GM12878 (cell line): ENCODE measurements around the gene CYP26B1. TPM values are rescaled to one million over a fixed set of nuclear protein-coding genes. Genes with fewer than 3 reads are reported as not detected.

ENCODE experiments used
- ATAC-seq: fragments of 200-7000 bp; cut with Tn5 transposase; 3 replicates; pipeline ENCODE4 v1.9.1; 2020; ENCODE audit warnings: mild to moderate bottlenecking, moderate library complexity
- BruUV-seq: library from RNA; stranded (reverse); fragments of 400-500 nt; replicated peaks from 2 replicates; lab custom pipeline; 2021; lab: Mats Ljungman, UMichigan
- CTCF ChIA-PET: fragments of 300-600 bp; sonication (Branson Sonifier 250); formaldehyde crosslinking; extraction: SDS; loops from one replicate; lab custom pipeline; 2021; ENCODE audit warnings: inconsistent platforms; lab: Yijun Ruan, JAX
- POLR2A ChIA-PET: fragments of 350-600 bp; formaldehyde crosslinking; extraction: SDS; loops from one replicate; lab custom pipeline; 2021; ENCODE audit warnings: inconsistent platforms; lab: Charles Lee
- RAD21 ChIA-PET: fragments of 300-600 bp; sonication (Branson Sonifier 250); formaldehyde crosslinking; loops from one replicate; lab custom pipeline; 2023; ENCODE audit warnings: antibody characterized with exemption; ENCODE audit not compliant: unreplicated experiment; lab: Charles Lee
- SMC1A ChIA-PET: fragments of 300-600 bp; sonication (Branson Sonifier 250); formaldehyde crosslinking; loops from one replicate; lab custom pipeline; 2023; ENCODE audit not compliant: unreplicated experiment, uncharacterized antibody; lab: Charles Lee
- DNase-seq: peaks from one replicate; pipeline ENCODE4 v3.0.0-alpha.2; 2011; ENCODE audit warnings: low read depth, low spot score
- FAIRE-seq: peaks from 3 replicates; lab custom pipeline; 2011; peaks lifted over from hg19 to GRCh38; lab: Jason Lieb, UNC
- H2AFZ ChIP-seq: 2 replicates; pipeline ENCODE4 v1.6.0; 2011; ENCODE audit warnings: low read depth, low read length, control low read depth; ENCODE audit not compliant: control insufficient read depth
- H3K27ac ChIP-seq: 2 replicates; pipeline ENCODE4 v1.5.1; 2011; ENCODE audit warnings: control low read depth; ENCODE audit not compliant: control insufficient read depth, insufficient read depth
- H3K27me3 ChIP-seq, 2 experiments: replicated peaks in 1 of 2; 2 replicates each; pipeline versions ENCODE4 v1.6.0 to v1.6.1; 2011; ENCODE audit warnings: low read length in 1 of 2; ENCODE audit not compliant: control insufficient read depth in 2 of 2, insufficient read depth in 2 of 2
- H3K36me3 ChIP-seq, 2 experiments: 2 replicates each; pipeline ENCODE4 v1.5.1; 2011; ENCODE audit warnings: low read length in 1 of 2; ENCODE audit not compliant: control insufficient read depth in 2 of 2, insufficient read depth in 2 of 2
- H3K4me1 ChIP-seq: 2 replicates; pipeline ENCODE4 v1.6.1; 2011; ENCODE audit warnings: mild to moderate bottlenecking, low read length, moderate library complexity, mixed read lengths; ENCODE audit not compliant: control insufficient read depth, insufficient read depth
- H3K4me2 ChIP-seq: 2 replicates; pipeline ENCODE4 v1.6.0; 2011; ENCODE audit warnings: control low read depth; ENCODE audit not compliant: control insufficient read depth, insufficient read depth
- H3K4me3 ChIP-seq: fragments of 200-600 bp; sonication (generic); 2 replicates; pipeline ENCODE4 v1.5.1; 2016
- H3K79me2 ChIP-seq: 2 replicates; pipeline ENCODE4 v1.6.0; 2011; ENCODE audit warnings: low read length; ENCODE audit not compliant: control insufficient read depth, insufficient read depth
- H3K9ac ChIP-seq: 2 replicates; pipeline ENCODE4 v1.8.0; 2011; ENCODE audit warnings: low read length, control low read depth, mixed read lengths; ENCODE audit not compliant: control insufficient read depth, insufficient read depth
- H3K9me3 ChIP-seq: replicated peaks from 3 replicates; pipeline ENCODE4 v1.5.1; 2011; ENCODE audit warnings: mild to moderate bottlenecking, low read length; ENCODE audit not compliant: control insufficient read depth, insufficient read depth
- H4K20me1 ChIP-seq: 2 replicates; pipeline ENCODE4 v1.6.0; 2011; ENCODE audit not compliant: control insufficient read depth, insufficient read depth
- CEBPB ChIP-seq, 2 experiments: fragments of 150-350 bp in 1 of 2; IDR thresholded peaks; 2 replicates each; pipeline ENCODE4 v1.6.1; 2012 to 2014; ENCODE audit warnings: low read depth in 2 of 2, low read length in 2 of 2, borderline replicate concordance in 1 of 2, inconsistent platforms in 1 of 2
- FOXM1 ChIP-seq: IDR thresholded peaks from 2 replicates; pipeline ENCODE4 v1.6.1; 2012; ENCODE audit warnings: low read depth, mild to moderate bottlenecking, inconsistent platforms, low read length, moderate library complexity
- IRF4 ChIP-seq: IDR thresholded peaks from 2 replicates; pipeline ENCODE4 v1.6.1; 2011; ENCODE audit warnings: low read depth, low read length
- KDM1A ChIP-seq: fragments of 200-600 bp; sonication (generic); IDR thresholded peaks from 2 replicates; pipeline ENCODE4 v1.6.1; 2016; ENCODE audit warnings: borderline replicate concordance
- PAX5 ChIP-seq: IDR thresholded peaks from 2 replicates; pipeline ENCODE4 v1.6.1; 2011; ENCODE audit warnings: low read depth, low read length, borderline replicate concordance
- PML ChIP-seq: IDR thresholded peaks from 2 replicates; pipeline ENCODE4 v1.6.1; 2012; ENCODE audit warnings: low read length, inconsistent platforms
- RFX5 ChIP-seq: IDR thresholded peaks from 2 replicates; pipeline ENCODE4 v1.6.1; 2011; ENCODE audit warnings: low read depth, low read length, improper control_type of control experiment
- SIN3A ChIP-seq: IDR thresholded peaks from 2 replicates; pipeline ENCODE4 v1.6.1; 2012; ENCODE audit warnings: low read depth, low read length, improper control_type of control experiment
- SMAD1 ChIP-seq: fragments of 450-650 bp; IDR thresholded peaks from 2 replicates; pipeline ENCODE4 v1.6.1; 2018; ENCODE audit warnings: mild to moderate bottlenecking, low read depth; ENCODE audit not compliant: partially characterized antibody
- ZNF384 ChIP-seq: IDR thresholded peaks from 2 replicates; pipeline ENCODE4 v1.6.1; 2012; ENCODE audit warnings: low read depth, mild to moderate bottlenecking, low read length, improper control_type of control experiment, borderline replicate concordance
- WGBS: methylation state at CpG from one replicate; pipeline ENCODE4 v1.1.6; 2016; ENCODE audit warnings: low lambda C conversion rate; ENCODE audit not compliant: insufficient replicate concordance, insufficient coverage; ENCODE audit errors: missing lambda C conversion rate; 5-methylcytosine and 5-hydroxymethylcytosine counted together
- in situ Hi-C: fragments of 300-500 bp; cut with MboI; formaldehyde crosslinking; loops from 9 replicates; pipeline ENCODE4 v1.14.3; 2018; ENCODE audit warnings: mixed read lengths
- intact Hi-C: fragments of 100-400 bp; cut with micrococcal nuclease; formaldehyde crosslinking; loops from one replicate; pipeline ENCODE4 v1.14.2; 2022; ENCODE audit not compliant: unreplicated experiment
- polyA plus RNA-seq, 11 experiments: library from polyadenylated mRNA; depleted of rRNA in 4 of 11; unstranded in 6 of 11; stranded (reverse) in 5 of 11; fragments of >200 nt; fragmentation: Nextera tagmentation in 4 of 11; fragmentation: Illumina TruSeq in 1 of 11; extraction: Ambion mirVana in 4 of 11; extraction: Trizol in 1 of 11; gene quantifications; 1 replicate in 1 of 11; 2 replicates in 10 of 11; pipeline versions ENCODE4 v1.2.1 to v1.2.3, GENCODE V29; 2011 to 2016; ENCODE audit warnings: inconsistent platforms in 2 of 11, missing spikeins in 2 of 11, low read depth in 1 of 11
- total RNA-seq, 4 experiments: library from RNA; depleted of rRNA in 3 of 4; stranded (reverse); fragments of >200 nt in 3 of 4; fragmentation: Illumina TruSeq in 1 of 4; extraction: Trizol in 1 of 4; gene quantifications; 2 replicates each; pipeline versions ENCODE4 v1.2.1 to v1.2.3, GENCODE V29; 2013 to 2021
- TF ChIP-seq, protein P1 (sequence below): IDR thresholded peaks from 2 replicates; pipeline ENCODE4 v1.6.1; 2011; ENCODE audit warnings: mild to moderate bottlenecking, low read depth, low read length, moderate library complexity; ENCODE audit not compliant: insufficient replicate concordance
- TF ChIP-seq, protein P2 (sequence below): fragments of 450-650 bp; conservative IDR thresholded peaks from 2 replicates; pipeline ENCODE4 v1.6.1; 2017; ENCODE audit warnings: mild to moderate bottlenecking, moderate library complexity
- TF ChIP-seq, protein P3 (sequence below): fragments of 450-650 bp; IDR thresholded peaks from 2 replicates; pipeline ENCODE4 v1.6.1; 2017; ENCODE audit warnings: antibody characterized with exemption, mild to moderate bottlenecking, moderate library complexity

CYP26B1 gene
- total and polyA plus RNA-seq, 10 of the 15 experiments (the other 5 are each of a cell fraction or from before 2014, with no cell fraction given): not detected

DNA sequence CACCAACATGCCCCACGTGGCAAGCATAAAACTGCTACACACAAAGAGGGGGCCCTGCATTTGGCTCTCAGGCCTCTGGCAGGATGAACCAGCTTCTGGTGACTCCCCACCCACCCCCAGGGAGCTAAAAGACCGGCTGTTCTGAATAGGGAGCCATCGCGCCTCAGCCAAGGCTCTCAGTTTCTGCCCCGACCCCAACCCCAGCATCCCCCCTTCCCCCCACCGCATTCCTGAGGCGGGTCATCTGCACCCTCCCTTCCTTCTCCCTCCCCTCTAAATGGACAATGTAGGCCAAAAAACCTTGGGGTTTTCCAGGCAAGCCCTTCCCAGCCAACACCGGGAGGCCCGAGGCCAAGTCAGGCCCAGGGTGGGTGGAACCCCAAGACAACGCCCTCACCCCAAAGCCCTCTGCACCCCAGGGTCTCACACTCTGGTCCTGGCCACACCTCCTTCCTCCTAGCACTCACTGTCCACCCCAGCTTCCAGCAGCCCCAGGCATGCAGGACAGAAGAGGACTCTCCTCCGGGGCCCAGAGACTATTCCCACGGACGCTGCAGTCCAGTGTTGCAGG, 5.7 kb downstream of the CYP26B1 start:
- 64% methylated on average over 10 of the region's 13 CpGs for WGBS
- BruUV-seq: no TSS peak
- peaks cover 4 to 12% of the 10 kb centered on the region in 2 experiments; a peak in 3 of 4 replicates for H3K27me3 ChIP-seq

More for the DNA sequence above, 5.7 kb downstream of the CYP26B1 start:
- ATAC-seq (no peak), DNase-seq (no peak), FAIRE-seq (no peak)
- ChIA-PET SMC1A (no interaction called here), RAD21 (no interaction called here), CTCF (no interaction called here), POLR2A (no interaction called here)
- H4K20me1 ChIP-seq: no peaks in the 10 kb centered on the region
- TF ChIP-seq PML: no peak
- TF ChIP-seq, protein P1, sequence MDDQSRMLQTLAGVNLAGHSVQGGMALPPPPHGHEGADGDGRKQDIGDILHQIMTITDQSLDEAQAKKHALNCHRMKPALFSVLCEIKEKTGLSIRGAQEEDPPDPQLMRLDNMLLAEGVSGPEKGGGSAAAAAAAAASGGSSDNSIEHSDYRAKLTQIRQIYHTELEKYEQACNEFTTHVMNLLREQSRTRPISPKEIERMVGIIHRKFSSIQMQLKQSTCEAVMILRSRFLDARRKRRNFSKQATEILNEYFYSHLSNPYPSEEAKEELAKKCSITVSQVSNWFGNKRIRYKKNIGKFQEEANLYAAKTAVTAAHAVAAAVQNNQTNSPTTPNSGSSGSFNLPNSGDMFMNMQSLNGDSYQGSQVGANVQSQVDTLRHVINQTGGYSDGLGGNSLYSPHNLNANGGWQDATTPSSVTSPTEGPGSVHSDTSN: no peak
- TF ChIP-seq ZNF384: no peak
- TF ChIP-seq SMAD1: no peak
- TF ChIP-seq FOXM1: no peak
- TF ChIP-seq SIN3A: no peak
- TF ChIP-seq, protein P2, sequence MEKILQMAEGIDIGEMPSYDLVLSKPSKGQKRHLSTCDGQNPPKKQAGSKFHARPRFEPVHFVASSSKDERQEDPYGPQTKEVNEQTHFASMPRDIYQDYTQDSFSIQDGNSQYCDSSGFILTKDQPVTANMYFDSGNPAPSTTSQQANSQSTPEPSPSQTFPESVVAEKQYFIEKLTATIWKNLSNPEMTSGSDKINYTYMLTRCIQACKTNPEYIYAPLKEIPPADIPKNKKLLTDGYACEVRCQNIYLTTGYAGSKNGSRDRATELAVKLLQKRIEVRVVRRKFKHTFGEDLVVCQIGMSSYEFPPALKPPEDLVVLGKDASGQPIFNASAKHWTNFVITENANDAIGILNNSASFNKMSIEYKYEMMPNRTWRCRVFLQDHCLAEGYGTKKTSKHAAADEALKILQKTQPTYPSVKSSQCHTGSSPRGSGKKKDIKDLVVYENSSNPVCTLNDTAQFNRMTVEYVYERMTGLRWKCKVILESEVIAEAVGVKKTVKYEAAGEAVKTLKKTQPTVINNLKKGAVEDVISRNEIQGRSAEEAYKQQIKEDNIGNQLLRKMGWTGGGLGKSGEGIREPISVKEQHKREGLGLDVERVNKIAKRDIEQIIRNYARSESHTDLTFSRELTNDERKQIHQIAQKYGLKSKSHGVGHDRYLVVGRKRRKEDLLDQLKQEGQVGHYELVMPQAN: no peak
- TF ChIP-seq, protein P3, sequence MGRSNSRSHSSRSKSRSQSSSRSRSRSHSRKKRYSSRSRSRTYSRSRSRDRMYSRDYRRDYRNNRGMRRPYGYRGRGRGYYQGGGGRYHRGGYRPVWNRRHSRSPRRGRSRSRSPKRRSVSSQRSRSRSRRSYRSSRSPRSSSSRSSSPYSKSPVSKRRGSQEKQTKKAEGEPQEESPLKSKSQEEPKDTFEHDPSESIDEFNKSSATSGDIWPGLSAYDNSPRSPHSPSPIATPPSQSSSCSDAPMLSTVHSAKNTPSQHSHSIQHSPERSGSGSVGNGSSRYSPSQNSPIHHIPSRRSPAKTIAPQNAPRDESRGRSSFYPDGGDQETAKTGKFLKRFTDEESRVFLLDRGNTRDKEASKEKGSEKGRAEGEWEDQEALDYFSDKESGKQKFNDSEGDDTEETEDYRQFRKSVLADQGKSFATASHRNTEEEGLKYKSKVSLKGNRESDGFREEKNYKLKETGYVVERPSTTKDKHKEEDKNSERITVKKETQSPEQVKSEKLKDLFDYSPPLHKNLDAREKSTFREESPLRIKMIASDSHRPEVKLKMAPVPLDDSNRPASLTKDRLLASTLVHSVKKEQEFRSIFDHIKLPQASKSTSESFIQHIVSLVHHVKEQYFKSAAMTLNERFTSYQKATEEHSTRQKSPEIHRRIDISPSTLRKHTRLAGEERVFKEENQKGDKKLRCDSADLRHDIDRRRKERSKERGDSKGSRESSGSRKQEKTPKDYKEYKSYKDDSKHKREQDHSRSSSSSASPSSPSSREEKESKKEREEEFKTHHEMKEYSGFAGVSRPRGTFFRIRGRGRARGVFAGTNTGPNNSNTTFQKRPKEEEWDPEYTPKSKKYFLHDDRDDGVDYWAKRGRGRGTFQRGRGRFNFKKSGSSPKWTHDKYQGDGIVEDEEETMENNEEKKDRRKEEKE: no peak
- no peak for TF ChIP-seq CEBPB (IDR thresholded peaks at IDR 0.05; ENCODE audit: borderline replicate concordance in 1 of 2, low read depth in 2 of 2, low read length in 2 of 2)
- no peak for TF ChIP-seq KDM1A
- TF ChIP-seq RFX5: no peak
- no peak for TF ChIP-seq IRF4
- TF ChIP-seq PAX5: no peak
- H2AFZ ChIP-seq: no peak overlapping the region
- H3K4me2 ChIP-seq: no peak overlapping the region
- H3K9ac ChIP-seq: no peak overlapping the region
- in situ Hi-C loops: loop anchor here (25.0 kb wide), 1 partner anchor 855 kb away; no protein-coding TSS in a partner anchor
- no peaks in the 10 kb centered on the region for H3K36me3 ChIP-seq
- no peaks in the 10 kb centered on the region for H3K4me1 ChIP-seq
- no peak overlapping the region for H3K27ac ChIP-seq
- H3K9me3 ChIP-seq: no peaks in the 10 kb centered on the region; the same call in 2 of the 3 replicates
- H3K4me3 ChIP-seq: no peak overlapping the region
- intact Hi-C loops: no loop called here
- H3K79me2 ChIP-seq: no peaks in the 10 kb centered on the region
